A549 (cell line): ENCODE measurements around the gene GRK7. TPM values are rescaled to one million over a fixed set of nuclear protein-coding genes. Genes with fewer than 3 reads are reported as not detected.

Source experiments
- ATAC-seq, 2 experiments: fragments of 200-7000 bp in 1 of 2; fragments of >200 bp in 1 of 2; cut with Nextera tagmentation in 1 of 2; cut with Tn5 transposase in 1 of 2; 3 replicates each; pipeline versions ENCODE4 v1.8.0 to v1.9.1; 2018 to 2020; ENCODE audit warnings: mild to moderate bottlenecking in 1 of 2, moderate library complexity in 1 of 2
- CTCF ChIA-PET: fragments of 300-600 bp; sonication (Branson Sonifier 250); formaldehyde crosslinking; extraction: SDS; loops from one replicate; lab custom pipeline; 2021; ENCODE audit warnings: antibody characterized with exemption, inconsistent platforms; lab: Yijun Ruan, JAX
- POLR2A ChIA-PET: fragments of 350-600 bp; formaldehyde crosslinking; extraction: SDS; loops from one replicate; lab custom pipeline; 2021; ENCODE audit warnings: antibody characterized with exemption, inconsistent platforms; lab: Yijun Ruan, JAX
- DNase-seq, 2 experiments: peaks; one replicate each; pipeline versions ENCODE4 v3.0.0 to v3.0.0-alpha.2; 2011 to 2016; ENCODE audit warnings: low read depth in 1 of 2, low spot score in 1 of 2
- FAIRE-seq: peaks from 2 replicates; lab custom pipeline; 2011; peaks lifted over from hg19 to GRCh38; lab: Jason Lieb, UNC
- H3K27ac ChIP-seq, 2 experiments: fragments of >200 bp; sonication (Bioruptor Twin); formaldehyde crosslinking; 3 replicates each; pipeline ENCODE4 v1.5.1; 2016 to 2017
- H3K4me1 ChIP-seq: fragments of >200 bp; sonication (Bioruptor Twin); formaldehyde crosslinking; 3 replicates; pipeline ENCODE4 v1.6.1; 2016
- H3K4me2 ChIP-seq: fragments of >200 bp; sonication (Bioruptor Twin); formaldehyde crosslinking; 3 replicates; pipeline ENCODE4 v1.6.1; 2016
- H3K4me3 ChIP-seq: fragments of >200 bp; sonication (Bioruptor Twin); formaldehyde crosslinking; 3 replicates; pipeline ENCODE4 v1.5.1; 2016
- H3K9me3 ChIP-seq: fragments of >200 bp; sonication (Bioruptor Twin); formaldehyde crosslinking; 3 replicates; pipeline ENCODE4 v1.6.1; 2016
- CEBPB ChIP-seq, 2 experiments: fragments of >200 bp in 1 of 2; sonication (Bioruptor Twin) in 1 of 2; formaldehyde crosslinking in 1 of 2; IDR thresholded peaks; 2 replicates each; pipeline ENCODE4 v1.6.1; 2012 to 2016
- CHD2 ChIP-seq: fragments of 150-350 bp; IDR thresholded peaks from 2 replicates; pipeline ENCODE4 v1.6.1; 2014; ENCODE audit warnings: low read length; ENCODE audit not compliant: partially characterized antibody
- CHD4 ChIP-seq: fragments of 200-600 bp; sonication (generic); IDR thresholded peaks from 2 replicates; pipeline ENCODE4 v1.6.1; 2016; ENCODE audit warnings: antibody characterized with exemption, mild to moderate bottlenecking, borderline replicate concordance
- EHF ChIP-seq: fragments of 250-450 bp; sonication (Bioruptor Pico); IDR thresholded peaks from 2 replicates; pipeline ENCODE4 v1.5.0; 2020; ENCODE audit warnings: mild to moderate bottlenecking
- HDAC2 ChIP-seq: fragments of 200-600 bp; sonication (generic); IDR thresholded peaks from 2 replicates; pipeline ENCODE4 v1.6.1; 2016
- HEYL ChIP-seq: fragments of 250-450 bp; sonication (Bioruptor Pico); IDR thresholded peaks from 2 replicates; pipeline ENCODE4 v1.8.0; 2021; ENCODE audit warnings: mild to moderate bottlenecking, moderate library complexity
- JUNB ChIP-seq: fragments of >200 bp; sonication (Bioruptor Twin); formaldehyde crosslinking; IDR thresholded peaks from 2 replicates; pipeline ENCODE4 v1.6.1; 2016
- NPAS2 ChIP-seq: fragments of 250-450 bp; sonication (Bioruptor Pico); IDR thresholded peaks from 2 replicates; pipeline ENCODE4 v1.8.0; 2022; ENCODE audit warnings: mild to moderate bottlenecking, moderate library complexity, borderline replicate concordance
- NR3C1 ChIP-seq: fragments of >200 bp; sonication (Bioruptor Twin); formaldehyde crosslinking; IDR thresholded peaks from 3 replicates; pipeline ENCODE4 v1.6.1; 2017
- RAD21 ChIP-seq, 2 experiments: fragments of >200 bp in 1 of 2; sonication (Bioruptor Twin) in 1 of 2; formaldehyde crosslinking in 1 of 2; IDR thresholded peaks in 1 of 2; conservative IDR thresholded peaks in 1 of 2; 2 replicates in 1 of 2; 3 replicates in 1 of 2; pipeline ENCODE4 v1.6.1; 2012 to 2018; ENCODE audit warnings: inconsistent platforms in 1 of 2
- RNF2 ChIP-seq: fragments of 200-600 bp; sonication (generic); IDR thresholded peaks from 2 replicates; pipeline ENCODE4 v1.6.1; 2016; ENCODE audit warnings: low read depth, mild to moderate bottlenecking, antibody characterized with exemption, moderate library complexity, borderline replicate concordance
- ZFP36 ChIP-seq: fragments of 450-650 bp; IDR thresholded peaks from 2 replicates; pipeline ENCODE4 v1.6.1; 2014; ENCODE audit warnings: borderline replicate concordance; ENCODE audit not compliant: partially characterized antibody
- ZSCAN20 ChIP-seq: fragments of 250-450 bp; sonication (Bioruptor Pico); IDR thresholded peaks from 2 replicates; pipeline ENCODE4 v1.8.0; 2022; ENCODE audit warnings: mild to moderate bottlenecking, moderate library complexity
- WGBS: methylation state at CpG from one replicate; pipeline ENCODE4 v1.1.6; 2017; ENCODE audit errors: missing lambda C conversion rate; 5-methylcytosine and 5-hydroxymethylcytosine counted together
- polyA plus RNA-seq, 4 experiments: library from polyadenylated mRNA; depleted of rRNA in 3 of 4; stranded (reverse); fragments of >200 nt; fragmentation: RNase III in 1 of 4; extraction: RNeasy Plus Mini Kit Qiagen cat#74134 plus additional on column Dnase treatment in 1 of 4; gene quantifications; 2 replicates in 3 of 4; 3 replicates in 1 of 4; pipeline ENCODE4 v1.2.3, GENCODE V29; 2011 to 2017
- TF ChIP-seq, protein P1 (sequence below): fragments of 450-650 bp; IDR thresholded peaks from 2 replicates; pipeline ENCODE4 v1.6.1; 2014; ENCODE audit warnings: antibody characterized with exemption
- TF ChIP-seq, protein P2 (sequence below): IDR thresholded peaks from 2 replicates; pipeline ENCODE4 v1.6.1; 2012
- TF ChIP-seq, protein P3 (sequence below): fragments of 250-450 bp; sonication (Bioruptor Pico); IDR thresholded peaks from 2 replicates; pipeline ENCODE4 v1.5.0; 2020; ENCODE audit warnings: low read depth, mild to moderate bottlenecking, moderate library complexity
- TF ChIP-seq, protein P4 (sequence below): fragments of >200 bp; sonication (Bioruptor Twin); formaldehyde crosslinking; IDR thresholded peaks from 3 replicates; pipeline ENCODE4 v1.5.1; 2016
- TF ChIP-seq, protein P5 (sequence below): fragments of 150-350 bp; IDR thresholded peaks from 2 replicates; pipeline ENCODE4 v1.6.1; 2014; ENCODE audit warnings: low read depth, mild to moderate bottlenecking, low read length

The GRK7 gene
- polyA plus RNA-seq, 2 of the 4 experiments (the other 2 are of a cell fraction) = 0.03 TPM; not detected in 1

DNA sequence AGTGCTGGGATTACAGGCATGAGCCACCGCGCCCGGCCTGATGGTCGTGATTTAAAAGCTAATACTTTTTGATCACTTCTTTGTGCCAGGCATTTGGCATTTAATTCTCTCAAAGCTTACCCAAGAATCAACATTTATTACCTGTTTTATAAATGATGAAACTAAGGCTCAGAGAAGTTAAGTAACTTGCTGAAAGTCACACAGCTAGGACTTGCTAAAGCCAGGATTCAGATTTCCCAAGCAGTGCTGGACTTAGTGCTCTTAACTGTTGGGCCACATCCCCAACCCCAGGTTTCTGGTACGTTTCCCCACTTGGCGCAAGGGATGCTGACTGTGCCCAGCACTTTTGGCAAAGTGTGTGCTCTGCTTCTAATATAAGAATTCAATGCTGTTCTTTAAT lies 10.5 kb downstream of the GRK7 start:
- FAIRE-seq (no peak), DNase-seq (no peak), ATAC-seq (no peak)
- Histone ChIP-seq H3K27ac (no peak overlapping the region), H3K9me3 (no peaks in the 10 kb centered on the region), H3K4me1 (no peaks in the 10 kb centered on the region), H3K4me2 (no peak overlapping the region), H3K4me3 (no peak overlapping the region)
- ChIA-PET CTCF (interaction anchor here (1.0 kb wide), 1 partner anchor 9 kb away, joined by 3 read pairs; no protein-coding TSS in a partner anchor), POLR2A (no interaction called here)
- 94% methylated on average over 6 of the region's 6 CpGs for WGBS
- TF ChIP-seq, protein P1, sequence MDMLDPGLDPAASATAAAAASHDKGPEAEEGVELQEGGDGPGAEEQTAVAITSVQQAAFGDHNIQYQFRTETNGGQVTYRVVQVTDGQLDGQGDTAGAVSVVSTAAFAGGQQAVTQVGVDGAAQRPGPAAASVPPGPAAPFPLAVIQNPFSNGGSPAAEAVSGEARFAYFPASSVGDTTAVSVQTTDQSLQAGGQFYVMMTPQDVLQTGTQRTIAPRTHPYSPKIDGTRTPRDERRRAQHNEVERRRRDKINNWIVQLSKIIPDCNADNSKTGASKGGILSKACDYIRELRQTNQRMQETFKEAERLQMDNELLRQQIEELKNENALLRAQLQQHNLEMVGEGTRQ = no peak
- peak; percentile 31 for TF ChIP-seq ZFP36
- TF ChIP-seq, all 56 proteins: peak for 1

DNA sequence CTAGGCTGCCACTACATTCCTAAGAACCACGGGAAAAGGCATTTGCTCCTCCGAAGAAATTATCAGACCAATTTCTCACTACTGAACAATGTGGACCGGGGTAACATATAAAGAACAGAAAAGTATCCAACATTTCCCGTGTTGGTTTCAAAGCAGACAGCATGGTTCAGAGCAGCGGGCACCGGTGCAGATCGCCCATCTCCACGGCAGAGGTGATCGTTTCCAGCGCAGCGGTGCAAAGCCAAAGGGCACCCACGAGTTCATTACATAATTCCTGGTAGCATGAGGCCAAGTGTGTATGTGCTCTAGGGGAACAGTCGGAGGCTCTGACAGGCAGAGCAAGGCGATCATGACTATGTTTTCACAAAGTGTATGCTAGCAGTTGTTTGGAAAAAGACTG lies 13.2 kb downstream of the GRK7 start:
- Histone ChIP-seq H3K4me3 (no peak overlapping the region), H3K4me2 (no peak overlapping the region), H3K9me3 (no peaks in the 10 kb centered on the region; the same call in 2 of the 3 replicates), H3K27ac (no peak overlapping the region), H3K4me1 (no peaks in the 10 kb centered on the region)
- WGBS = 81% methylated on average over 14 of the region's 14 CpGs
- POLR2A ChIA-PET = no interaction called here
- no peak for ATAC-seq
- DNase-seq = no peak
- CTCF ChIA-PET = interaction anchor here (0.6 to 1.6 kb wide), 3 partner anchors 8 to 504 kb away, joined by 3 to 4 read pairs (median 3); no protein-coding TSS in a partner anchor
- no peak for FAIRE-seq
- TF ChIP-seq CEBPB (IDR thresholded peaks at IDR 0.05) = no peak
- no peak for TF ChIP-seq NR3C1
- TF ChIP-seq, protein P2, sequence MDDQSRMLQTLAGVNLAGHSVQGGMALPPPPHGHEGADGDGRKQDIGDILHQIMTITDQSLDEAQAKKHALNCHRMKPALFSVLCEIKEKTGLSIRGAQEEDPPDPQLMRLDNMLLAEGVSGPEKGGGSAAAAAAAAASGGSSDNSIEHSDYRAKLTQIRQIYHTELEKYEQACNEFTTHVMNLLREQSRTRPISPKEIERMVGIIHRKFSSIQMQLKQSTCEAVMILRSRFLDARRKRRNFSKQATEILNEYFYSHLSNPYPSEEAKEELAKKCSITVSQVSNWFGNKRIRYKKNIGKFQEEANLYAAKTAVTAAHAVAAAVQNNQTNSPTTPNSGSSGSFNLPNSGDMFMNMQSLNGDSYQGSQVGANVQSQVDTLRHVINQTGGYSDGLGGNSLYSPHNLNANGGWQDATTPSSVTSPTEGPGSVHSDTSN = no peak
- TF ChIP-seq HDAC2 = no peak
- no peak for TF ChIP-seq RAD21 (conservative IDR thresholded peaks at IDR 0.05 in 1 of 2, IDR thresholded peaks at IDR 0.05 in 1 of 2)
- no peak for TF ChIP-seq HEYL (CRISPR knock-in tag)
- TF ChIP-seq, protein P3, sequence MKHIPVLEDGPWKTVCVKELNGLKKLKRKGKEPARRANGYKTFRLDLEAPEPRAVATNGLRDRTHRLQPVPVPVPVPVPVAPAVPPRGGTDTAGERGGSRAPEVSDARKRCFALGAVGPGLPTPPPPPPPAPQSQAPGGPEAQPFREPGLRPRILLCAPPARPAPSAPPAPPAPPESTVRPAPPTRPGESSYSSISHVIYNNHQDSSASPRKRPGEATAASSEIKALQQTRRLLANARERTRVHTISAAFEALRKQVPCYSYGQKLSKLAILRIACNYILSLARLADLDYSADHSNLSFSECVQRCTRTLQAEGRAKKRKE (CRISPR knock-in tag) = no peak

DNA sequence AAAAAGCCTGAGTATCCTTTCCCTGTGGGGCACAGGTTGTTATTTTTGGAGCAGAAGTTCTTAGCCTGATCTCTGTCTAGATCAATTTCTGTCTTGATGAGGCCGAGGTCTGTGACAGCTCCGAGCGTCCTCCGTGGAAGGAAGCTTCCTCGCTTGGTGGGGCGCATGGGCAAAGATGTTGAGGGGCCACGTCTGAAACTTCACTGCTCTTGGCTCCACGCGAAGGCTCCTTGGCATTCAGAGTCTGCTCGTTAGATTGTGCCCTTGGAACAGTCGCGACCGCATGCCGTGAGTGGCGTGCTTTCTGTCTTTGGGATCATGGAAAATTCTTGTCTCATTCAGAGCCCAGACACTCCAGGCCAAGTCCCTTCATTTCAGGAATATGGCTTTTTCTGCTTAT lies 13.7 kb downstream of the GRK7 start:
- TF ChIP-seq, protein P4, sequence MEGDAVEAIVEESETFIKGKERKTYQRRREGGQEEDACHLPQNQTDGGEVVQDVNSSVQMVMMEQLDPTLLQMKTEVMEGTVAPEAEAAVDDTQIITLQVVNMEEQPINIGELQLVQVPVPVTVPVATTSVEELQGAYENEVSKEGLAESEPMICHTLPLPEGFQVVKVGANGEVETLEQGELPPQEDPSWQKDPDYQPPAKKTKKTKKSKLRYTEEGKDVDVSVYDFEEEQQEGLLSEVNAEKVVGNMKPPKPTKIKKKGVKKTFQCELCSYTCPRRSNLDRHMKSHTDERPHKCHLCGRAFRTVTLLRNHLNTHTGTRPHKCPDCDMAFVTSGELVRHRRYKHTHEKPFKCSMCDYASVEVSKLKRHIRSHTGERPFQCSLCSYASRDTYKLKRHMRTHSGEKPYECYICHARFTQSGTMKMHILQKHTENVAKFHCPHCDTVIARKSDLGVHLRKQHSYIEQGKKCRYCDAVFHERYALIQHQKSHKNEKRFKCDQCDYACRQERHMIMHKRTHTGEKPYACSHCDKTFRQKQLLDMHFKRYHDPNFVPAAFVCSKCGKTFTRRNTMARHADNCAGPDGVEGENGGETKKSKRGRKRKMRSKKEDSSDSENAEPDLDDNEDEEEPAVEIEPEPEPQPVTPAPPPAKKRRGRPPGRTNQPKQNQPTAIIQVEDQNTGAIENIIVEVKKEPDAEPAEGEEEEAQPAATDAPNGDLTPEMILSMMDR = no peak

DNA sequence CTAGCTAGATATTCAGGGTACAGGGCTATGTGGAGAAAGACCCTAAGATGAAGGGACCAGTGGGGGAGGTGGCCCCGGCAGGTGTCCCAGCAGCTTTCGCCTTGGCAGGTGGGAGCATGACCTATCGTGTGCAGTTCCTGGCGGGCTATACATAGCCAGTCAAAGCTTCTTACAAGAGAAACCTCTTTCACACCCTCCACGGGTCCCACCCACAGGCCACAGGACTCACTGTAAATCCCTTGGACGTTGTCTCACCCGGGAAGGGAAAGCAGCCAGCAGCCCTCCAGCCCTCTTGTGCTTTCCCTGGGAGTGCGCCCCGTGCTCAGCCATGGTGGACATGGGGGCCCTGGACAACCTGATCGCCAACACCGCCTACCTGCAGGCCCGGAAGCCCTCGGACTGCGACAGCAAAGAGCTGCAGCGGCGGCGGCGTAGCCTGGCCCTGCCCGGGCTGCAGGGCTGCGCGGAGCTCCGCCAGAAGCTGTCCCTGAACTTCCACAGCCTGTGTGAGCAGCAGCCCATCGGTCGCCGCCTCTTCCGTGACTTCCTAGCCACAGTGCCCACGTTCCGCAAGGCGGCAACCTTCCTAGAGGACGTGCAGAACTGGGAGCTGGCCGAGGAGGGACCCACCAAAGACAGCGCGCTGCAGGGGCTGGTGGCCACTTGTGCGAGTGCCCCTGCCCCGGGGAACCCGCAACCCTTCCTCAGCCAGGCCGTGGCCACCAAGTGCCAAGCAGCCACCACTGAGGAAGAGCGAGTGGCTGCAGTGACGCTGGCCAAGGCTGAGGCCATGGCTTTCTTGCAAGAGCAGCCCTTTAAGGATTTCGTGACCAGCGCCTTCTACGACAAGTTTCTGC lies 15.0 kb downstream of the GRK7 start:
- ChIA-PET POLR2A (no interaction called here), CTCF (interaction anchor here (0.5 to 1.6 kb wide), 3 partner anchors 10 to 61 kb away, joined by 3 read pairs; no protein-coding TSS in a partner anchor)
- ATAC-seq (peak in 1 of 2 experiments; percentile 24; a peak in 2 of 6 replicates), FAIRE-seq (no peak), DNase-seq (no peak)
- Histone ChIP-seq H3K27ac (no peak overlapping the region), H3K4me3 (no peak overlapping the region), H3K4me1 (no peaks in the 10 kb centered on the region), H3K4me2 (no peak overlapping the region), H3K9me3 (no peaks in the 10 kb centered on the region; the same call in 2 of the 3 replicates)
- WGBS = 88% methylated on average over 28 of the region's 42 CpGs
- TF ChIP-seq RNF2 = no peak
- no peak for TF ChIP-seq CHD4
- TF ChIP-seq, protein P5, sequence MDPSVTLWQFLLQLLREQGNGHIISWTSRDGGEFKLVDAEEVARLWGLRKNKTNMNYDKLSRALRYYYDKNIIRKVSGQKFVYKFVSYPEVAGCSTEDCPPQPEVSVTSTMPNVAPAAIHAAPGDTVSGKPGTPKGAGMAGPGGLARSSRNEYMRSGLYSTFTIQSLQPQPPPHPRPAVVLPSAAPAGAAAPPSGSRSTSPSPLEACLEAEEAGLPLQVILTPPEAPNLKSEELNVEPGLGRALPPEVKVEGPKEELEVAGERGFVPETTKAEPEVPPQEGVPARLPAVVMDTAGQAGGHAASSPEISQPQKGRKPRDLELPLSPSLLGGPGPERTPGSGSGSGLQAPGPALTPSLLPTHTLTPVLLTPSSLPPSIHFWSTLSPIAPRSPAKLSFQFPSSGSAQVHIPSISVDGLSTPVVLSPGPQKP = no peak
- TF ChIP-seq, protein P4 = no peak
- no peak for TF ChIP-seq NPAS2 (CRISPR knock-in tag)
- TF ChIP-seq ZSCAN20 (CRISPR knock-in tag) = no peak
- no peak for TF ChIP-seq EHF (CRISPR knock-in tag)
- no peak for TF ChIP-seq JUNB
- TF ChIP-seq CHD2 = no peak

More for the DNA sequence above, 13.7 kb downstream of the GRK7 start:
- H3K4me2 ChIP-seq = no peak overlapping the region
- no peaks in the 10 kb centered on the region for H3K4me1 ChIP-seq
- no peak for FAIRE-seq
- CTCF ChIA-PET = interaction anchor here (1.2 to 1.6 kb wide), 2 partner anchors 8 to 136 kb away, joined by 3 read pairs; no protein-coding TSS in a partner anchor
- no peaks in the 10 kb centered on the region; the same call in 2 of the 3 replicates for H3K9me3 ChIP-seq
- H3K27ac ChIP-seq = no peak overlapping the region
- DNase-seq = no peak
- POLR2A ChIA-PET = no interaction called here
- no peak for ATAC-seq
- 89% methylated on average over 15 of the region's 15 CpGs for WGBS
- no peak overlapping the region for H3K4me3 ChIP-seq
